OCI-LY7 (cell line): ENCODE measurements around the gene ORAI1. TPM values are rescaled to one million over a fixed set of nuclear protein-coding genes. Genes with fewer than 3 reads are reported as not detected.

Experiments used
- BruUV-seq: library from RNA; stranded (reverse); fragments of 400-500 nt; replicated peaks from 2 replicates; lab custom pipeline; 2021; lab: Mats Ljungman, UMichigan
- CTCF ChIA-PET: fragments of 300-600 bp; sonication (Branson Sonifier 250); formaldehyde crosslinking; loops from one replicate; lab custom pipeline; 2022; ENCODE audit warnings: antibody characterized with exemption; ENCODE audit not compliant: unreplicated experiment; lab: Charles Lee
- POLR2A ChIA-PET: fragments of 300-600 bp; sonication (Branson Sonifier 250); formaldehyde crosslinking; loops from one replicate; lab custom pipeline; 2022; ENCODE audit warnings: antibody characterized with exemption; lab: Charles Lee
- DNase-seq: peaks from one replicate; pipeline ENCODE4 v3.0.0-alpha.2; 2015; ENCODE audit warnings: low spot score
- H2AFZ ChIP-seq: fragments of 200-600 bp; sonication (generic), shearing (Covaris generic); 2 replicates; pipeline ENCODE4 v1.6.1; 2014; ENCODE audit warnings: mild to moderate bottlenecking, antibody characterized with exemption, low read length, moderate library complexity
- H3K27ac ChIP-seq: fragments of 200-600 bp; sonication (generic); 2 replicates; pipeline ENCODE4 v1.5.1; 2014; ENCODE audit warnings: mixed run types, low read depth, mild to moderate bottlenecking, moderate library complexity, low read length, inconsistent platforms; ENCODE audit not compliant: poor library complexity, severe bottlenecking
- H3K36me3 ChIP-seq: fragments of 200-600 bp; sonication (generic); 2 replicates; pipeline ENCODE4 v1.6.1; 2014; ENCODE audit warnings: mild to moderate bottlenecking, antibody characterized with exemption, low read length, moderate library complexity, mixed read lengths; ENCODE audit not compliant: insufficient read depth
- H3K4me1 ChIP-seq: fragments of 200-600 bp; sonication (generic); 2 replicates; pipeline ENCODE4 v1.5.1; 2014; ENCODE audit warnings: mild to moderate bottlenecking, low read length; ENCODE audit not compliant: insufficient read depth, poor library complexity, severe bottlenecking
- H3K4me2 ChIP-seq: fragments of 200-600 bp; sonication (generic); 2 replicates; pipeline ENCODE4 v1.6.1; 2014; ENCODE audit warnings: mild to moderate bottlenecking, low read length
- H3K4me3 ChIP-seq: fragments of 200-600 bp; sonication (generic); 2 replicates; pipeline ENCODE4 v1.5.1; 2014; ENCODE audit warnings: mild to moderate bottlenecking, low read depth, low read length; ENCODE audit not compliant: poor library complexity, severe bottlenecking
- H3K79me2 ChIP-seq: fragments of 200-600 bp; sonication (generic); 2 replicates; pipeline ENCODE4 v1.6.1; 2016; ENCODE audit warnings: low read depth, mild to moderate bottlenecking, low read length, moderate library complexity, mixed read lengths; ENCODE audit not compliant: insufficient read depth
- H3K9me2 ChIP-seq: fragments of 200-600 bp; sonication (generic); 2 replicates; pipeline ENCODE4 v1.6.1; 2016; ENCODE audit warnings: mild to moderate bottlenecking, low read length, mixed read lengths; ENCODE audit not compliant: insufficient read depth
- H3K9me3 ChIP-seq: fragments of 200-600 bp; sonication (generic); 2 replicates; pipeline ENCODE4 v1.6.1; 2014; ENCODE audit warnings: mild to moderate bottlenecking, mixed run types, low read length, mixed read lengths
- H4K20me1 ChIP-seq: fragments of 200-600 bp; sonication (generic); 2 replicates; pipeline ENCODE4 v1.6.1; 2014; ENCODE audit warnings: mild to moderate bottlenecking, antibody characterized with exemption, low read length, moderate library complexity, mixed read lengths; ENCODE audit not compliant: insufficient read depth
- EZH2phosphoT487 ChIP-seq: fragments of 200-600 bp; sonication (generic); IDR thresholded peaks from 2 replicates; pipeline ENCODE4 v1.6.1; 2018; ENCODE audit warnings: low read depth, borderline replicate concordance, mild to moderate bottlenecking, mixed run types, antibody characterized with exemption, low read length, moderate library complexity, mixed read lengths
- intact Hi-C: fragments of 100-400 bp; cut with micrococcal nuclease; formaldehyde crosslinking; loops from one replicate; pipeline ENCODE4 v1.10.0; 2022; ENCODE audit not compliant: unreplicated experiment
- total RNA-seq, 2 experiments: library from RNA; depleted of rRNA in 1 of 2; stranded (reverse); fragments of >200 nt in 1 of 2; shearing (Covaris generic) in 1 of 2; gene quantifications; 2 replicates each; pipeline ENCODE4 v1.2.3, GENCODE V29; 2014 to 2022
- TF ChIP-seq, protein P1 (sequence below): fragments of 200-600 bp; sonication (generic); conservative IDR thresholded peaks from 2 replicates; pipeline ENCODE4 v1.5.1; 2014; ENCODE audit warnings: mild to moderate bottlenecking, antibody characterized with exemption, low read length, moderate library complexity, mixed read lengths

The ORAI1 gene
- total RNA-seq, 2 experiments from 2014 or later, result 9.5 to 19.1 TPM

GRCh38 chr12:121628536-121628935, 2.2 kb downstream of the ORAI1 start:
- Histone ChIP-seq H3K4me2 (peak overlapping the region; percentile 84), H3K36me3 (peaks cover 15% of the 10 kb centered on the region; the same call in 1 of the 2 replicates), H4K20me1 (peaks cover 9% of the 10 kb centered on the region; the same call in 1 of the 2 replicates), H3K79me2 (peaks cover 30% of the 10 kb centered on the region), H3K4me3 (peak overlapping the region; percentile 69), H3K27ac (peak overlapping the region; percentile 70), H3K9me3 (no peaks in the 10 kb centered on the region), H3K4me1 (peaks cover 47% of the 10 kb centered on the region), H3K9me2 (no peaks in the 10 kb centered on the region), H2AFZ (no peak overlapping the region)
- CTCF ChIA-PET, result interaction anchor here (0.5 to 1.5 kb wide), 2 partner anchors 25 to 105 kb away, joined by 5 to 6 read pairs; no protein-coding TSS in a partner anchor
- peak; percentile 43 for DNase-seq
- intact Hi-C loops, result loop anchor here (2.0 to 5.0 kb wide), 2 partner anchors 54 to 174 kb away; partner anchors contain the start of gene SETD1B
- no TSS peak for BruUV-seq
- TF ChIP-seq EZH2phosphoT487, result no peak
- TF ChIP-seq, protein P1, sequence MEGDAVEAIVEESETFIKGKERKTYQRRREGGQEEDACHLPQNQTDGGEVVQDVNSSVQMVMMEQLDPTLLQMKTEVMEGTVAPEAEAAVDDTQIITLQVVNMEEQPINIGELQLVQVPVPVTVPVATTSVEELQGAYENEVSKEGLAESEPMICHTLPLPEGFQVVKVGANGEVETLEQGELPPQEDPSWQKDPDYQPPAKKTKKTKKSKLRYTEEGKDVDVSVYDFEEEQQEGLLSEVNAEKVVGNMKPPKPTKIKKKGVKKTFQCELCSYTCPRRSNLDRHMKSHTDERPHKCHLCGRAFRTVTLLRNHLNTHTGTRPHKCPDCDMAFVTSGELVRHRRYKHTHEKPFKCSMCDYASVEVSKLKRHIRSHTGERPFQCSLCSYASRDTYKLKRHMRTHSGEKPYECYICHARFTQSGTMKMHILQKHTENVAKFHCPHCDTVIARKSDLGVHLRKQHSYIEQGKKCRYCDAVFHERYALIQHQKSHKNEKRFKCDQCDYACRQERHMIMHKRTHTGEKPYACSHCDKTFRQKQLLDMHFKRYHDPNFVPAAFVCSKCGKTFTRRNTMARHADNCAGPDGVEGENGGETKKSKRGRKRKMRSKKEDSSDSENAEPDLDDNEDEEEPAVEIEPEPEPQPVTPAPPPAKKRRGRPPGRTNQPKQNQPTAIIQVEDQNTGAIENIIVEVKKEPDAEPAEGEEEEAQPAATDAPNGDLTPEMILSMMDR, result no peak
- POLR2A ChIA-PET, result interaction anchor here (0.5 to 3.6 kb wide), 5 partner anchors 9 to 35 kb away, joined by 3 to 10 read pairs (median 3); no protein-coding TSS in a partner anchor

- Histone ChIP-seq H2AFZ (no peak overlapping the region), H3K9me3 (no peaks in the 10 kb centered on the region), H3K4me1 (peaks cover 37% of the 10 kb centered on the region), H3K79me2 (peaks cover 30% of the 10 kb centered on the region), H3K27ac (no peak overlapping the region), H3K36me3 (peaks cover 15% of the 10 kb centered on the region; the same call in 1 of the 2 replicates), H3K4me3 (no peak overlapping the region), H3K9me2 (no peaks in the 10 kb centered on the region), H3K4me2 (no peak overlapping the region), H4K20me1 (peaks cover 9% of the 10 kb centered on the region; the same call in 1 of the 2 replicates)
- no TSS peak for BruUV-seq
- ChIA-PET POLR2A (interaction anchor here (0.6 kb wide), 1 partner anchor 52 kb away, joined by 4 read pairs; no protein-coding TSS in a partner anchor), CTCF (no interaction called here)
- intact Hi-C loops, result no loop called here
- no peak for TF ChIP-seq EZH2phosphoT487
- TF ChIP-seq, protein P1, result no peak
- no peak for DNase-seq
Observed at GRCh38 chr12:121630791-121631355, 4.5 kb downstream of the ORAI1 start.
